Activated gamma-delta T cell (primary cell): ENCODE measurements around the gene PHLDA2.
A peak's percentile ranks its signal among the peaks of the same experiment; 100 is the strongest.
"Not testable (repeated sequence)": the region's sequence is repeated elsewhere in the genome, so short reads cannot be mapped to it uniquely, and the experiment has no call there.

Experiments used
- DNase-seq: peaks from one replicate; lab custom pipeline; 2025; lab: John Stamatoyannopoulos, UW

The PHLDA2 gene

DNA sequence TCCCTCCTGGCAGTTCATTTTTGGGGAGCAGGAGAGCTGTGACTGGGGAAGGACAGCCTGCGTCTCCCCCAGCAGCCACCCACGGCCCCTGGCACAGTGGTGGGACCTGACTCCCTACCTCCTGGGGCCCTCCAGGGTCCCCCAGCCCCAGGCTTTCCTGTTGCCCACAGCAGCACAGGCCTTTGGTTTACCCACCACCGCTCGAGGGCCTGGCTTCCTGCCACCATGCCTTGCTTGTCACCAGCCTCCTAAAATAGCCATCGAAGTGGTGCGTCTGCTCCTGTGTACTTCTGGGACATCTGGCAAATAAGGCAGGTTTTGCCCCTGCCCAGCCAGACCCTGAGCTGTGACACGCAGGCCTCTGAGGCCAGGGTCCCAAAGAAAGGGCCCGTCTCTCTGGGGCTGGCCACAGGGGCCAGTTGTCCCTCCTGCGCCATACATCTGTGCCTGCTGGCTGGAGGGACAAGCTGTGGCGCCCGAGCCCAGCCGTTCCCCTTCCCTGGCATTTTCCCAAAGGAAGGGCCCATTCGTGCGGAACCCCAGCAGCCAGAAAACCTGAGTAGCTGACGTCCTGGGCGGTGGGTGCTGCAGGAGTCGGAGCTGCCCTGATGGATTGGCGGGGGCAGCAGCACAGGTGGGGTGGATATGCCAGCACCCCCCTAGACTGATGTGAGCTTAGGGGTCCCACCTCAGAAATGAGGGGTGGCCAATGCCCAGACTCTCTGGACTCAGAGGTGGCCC lies 14.6 kb downstream of the PHLDA2 start:
- no peak for DNase-seq

GRCh38 chr11:2913776-2914175 lies 15.4 kb downstream of the PHLDA2 start:
- no peak for DNase-seq

GRCh38 chr11:2913019-2913431 lies 16.2 kb downstream of the PHLDA2 start:
- DNase-seq: no peak

DNA sequence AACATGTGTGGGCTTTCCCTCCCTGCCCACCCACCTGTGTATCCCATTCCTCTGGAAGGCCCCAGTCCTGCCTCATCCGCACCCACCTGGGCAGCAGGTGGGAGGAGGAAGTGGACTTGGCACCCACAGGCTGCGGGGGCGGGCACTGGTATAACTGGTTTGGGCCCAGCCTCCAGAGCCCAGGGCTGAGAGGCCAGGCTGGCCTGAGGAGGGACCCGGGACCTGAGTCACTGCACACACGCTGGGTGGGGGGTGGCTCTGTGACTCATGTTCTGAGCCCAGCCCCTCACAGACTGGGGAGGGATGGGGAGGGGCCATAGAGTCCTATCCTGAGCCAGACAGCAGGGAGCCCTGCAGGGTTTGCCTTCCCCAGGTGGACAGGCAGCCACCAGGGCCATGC lies 16.7 kb downstream of the PHLDA2 start:
- no peak for DNase-seq

DNA sequence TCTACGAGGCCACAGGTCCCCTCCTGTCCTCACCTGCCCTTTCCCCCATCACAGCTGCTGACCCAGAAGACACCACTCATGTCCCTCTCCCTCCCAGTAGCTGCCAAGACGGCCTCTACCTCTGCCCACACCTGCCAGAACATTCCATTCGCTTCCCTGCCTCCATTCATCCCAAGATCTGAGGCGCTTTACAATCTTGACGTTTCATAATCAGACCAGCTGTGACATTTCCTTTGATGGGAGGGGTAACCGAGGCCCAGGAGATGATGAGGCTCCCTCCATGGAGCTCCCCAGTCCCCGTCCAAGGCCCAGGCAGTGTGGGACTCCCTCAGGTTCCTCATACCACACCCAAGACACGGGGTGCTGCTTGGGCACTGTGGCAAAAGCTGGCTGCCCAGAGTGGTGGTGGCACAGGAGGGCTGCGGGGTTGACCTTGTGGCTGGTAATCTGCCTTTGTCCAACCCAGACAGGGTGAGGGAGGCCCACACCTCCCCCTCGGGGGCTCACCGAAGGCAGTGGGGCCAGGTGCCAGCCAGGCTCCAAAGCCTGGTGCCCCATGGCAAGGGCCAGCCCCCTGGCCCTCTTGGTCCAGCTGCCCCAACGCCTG lies 17.3 kb downstream of the PHLDA2 start:
- DNase-seq: no peak

DNA sequence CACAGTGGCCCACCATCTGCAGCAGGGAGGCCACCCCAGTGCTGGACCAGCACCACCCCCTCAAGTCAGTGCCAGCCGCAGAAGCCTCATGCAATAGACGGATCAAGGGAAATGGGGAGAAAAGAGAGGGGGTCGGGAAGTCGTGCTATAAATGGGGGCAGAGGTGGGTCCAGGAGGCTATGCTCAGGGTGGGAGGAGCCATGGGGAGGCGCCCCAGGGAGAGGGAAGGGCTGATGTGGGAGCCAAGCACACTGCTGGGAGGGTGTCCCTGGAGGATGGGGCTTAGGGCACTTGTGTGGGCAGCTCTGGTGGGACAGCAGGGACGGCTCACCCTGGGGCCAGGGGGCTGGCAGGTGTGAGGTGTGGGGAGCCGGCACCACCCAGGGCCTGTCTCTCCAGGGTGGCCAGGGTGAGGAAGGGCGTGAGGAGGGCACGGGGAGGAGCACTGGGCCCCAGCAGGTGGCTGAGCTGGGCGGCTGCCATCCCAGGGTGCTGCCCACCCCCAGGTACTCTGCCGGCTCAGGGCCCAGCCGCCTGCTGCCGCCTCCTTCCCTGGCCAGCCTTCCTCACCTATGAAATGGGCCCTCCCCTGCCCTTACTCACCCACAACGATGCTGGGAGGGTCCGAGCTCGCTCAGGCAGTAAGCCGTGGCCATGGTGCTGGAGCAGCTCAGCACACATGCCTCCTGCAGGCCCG lies 18.0 kb downstream of the PHLDA2 start:
- no peak for DNase-seq

- DNase-seq: no peak
Observed at GRCh38 chr11:2910401-2910955, 18.7 kb downstream of the PHLDA2 start.

- DNase-seq: no peak
Observed at GRCh38 chr11:2909133-2909902, 19.9 kb downstream of the PHLDA2 start.

DNA sequence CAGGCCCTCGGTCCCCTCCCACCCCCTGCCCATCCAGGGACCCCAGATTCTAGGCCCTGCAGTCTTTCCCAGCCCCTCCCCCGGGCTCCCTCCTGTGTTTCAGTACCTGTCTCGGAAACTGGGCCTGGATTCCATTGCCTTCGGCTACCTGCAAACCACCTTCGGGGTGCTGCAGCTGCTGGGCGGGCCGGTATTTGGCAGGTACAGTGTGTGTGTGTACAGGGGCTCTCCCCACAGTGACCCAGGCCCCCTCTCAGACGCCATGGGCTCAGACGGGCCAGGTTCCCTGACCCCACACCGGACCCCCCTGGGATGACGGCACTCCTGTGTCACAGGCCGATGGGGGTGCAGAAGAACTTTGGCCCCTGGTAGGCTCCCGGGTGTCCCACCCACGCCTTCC lies 21.1 kb downstream of the PHLDA2 start:
- DNase-seq: no peak

DNA sequence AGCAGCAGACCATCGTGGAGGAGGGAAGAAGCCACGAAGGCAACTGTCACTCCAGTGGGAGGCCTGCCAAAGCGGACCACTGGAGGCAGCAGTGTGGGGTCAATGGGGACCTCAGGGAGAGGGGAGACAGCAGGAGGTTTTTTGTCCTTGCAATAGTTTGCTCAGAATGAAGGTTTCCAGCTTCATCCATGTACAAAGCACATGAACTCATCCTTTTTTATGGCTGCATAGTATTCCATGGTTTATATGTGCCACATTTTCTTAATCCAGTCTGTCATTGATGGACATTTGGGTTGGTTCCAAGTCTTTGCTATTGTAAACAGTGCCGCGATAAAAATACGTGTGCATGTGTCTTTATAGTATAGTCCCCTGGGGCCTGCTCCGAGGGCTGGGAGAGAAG lies 23.9 kb downstream of the PHLDA2 start:
- not testable (repeated sequence) for DNase-seq

DNA sequence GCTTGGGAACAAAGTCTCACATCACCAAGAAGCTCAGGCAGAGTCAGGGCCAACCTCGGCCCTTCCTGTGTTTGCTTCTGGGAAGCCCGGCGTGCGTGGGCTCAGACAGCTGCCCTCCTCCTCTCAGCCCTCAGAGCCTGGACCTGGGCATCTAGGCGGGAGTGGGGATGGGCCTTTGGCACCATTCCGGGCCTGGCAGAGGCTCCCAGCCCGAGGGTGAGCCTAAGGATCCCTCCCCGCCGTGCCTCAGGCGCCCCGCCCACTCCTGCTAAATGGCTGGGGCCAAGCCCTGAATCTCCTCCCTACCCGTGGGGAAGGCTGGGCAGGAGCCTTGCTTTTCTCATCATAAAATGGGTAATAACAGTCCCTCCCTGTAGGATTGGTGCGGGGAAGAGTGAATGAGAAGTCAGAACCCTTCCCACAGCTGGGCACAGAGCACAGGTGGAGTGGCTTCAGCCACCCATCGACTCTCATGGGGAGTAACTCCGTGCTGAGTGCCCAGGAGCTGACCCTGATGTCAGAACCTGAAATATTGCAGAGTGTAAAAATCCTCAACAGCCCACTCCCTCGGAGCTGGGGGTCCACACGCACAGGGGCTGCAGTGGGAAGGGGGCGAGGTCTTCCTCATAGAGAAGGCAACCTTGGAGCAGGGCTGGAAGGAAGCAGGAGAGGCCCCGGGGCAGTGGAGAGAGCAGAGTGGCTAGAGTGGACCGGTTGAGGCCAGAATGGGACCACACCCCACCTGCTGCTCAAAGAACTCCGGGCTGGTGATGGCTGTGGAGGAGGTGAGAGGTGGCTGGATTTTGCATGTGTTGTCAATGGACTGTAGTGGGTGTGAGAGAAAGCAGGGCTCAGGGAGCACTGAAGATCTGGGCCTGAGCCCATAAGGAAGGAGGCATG lies 24.8 kb downstream of the PHLDA2 start:
- DNase-seq: no peak

GRCh38 chr11:2903672-2904011 lies 25.6 kb downstream of the PHLDA2 start:
- no peak for DNase-seq

DNA sequence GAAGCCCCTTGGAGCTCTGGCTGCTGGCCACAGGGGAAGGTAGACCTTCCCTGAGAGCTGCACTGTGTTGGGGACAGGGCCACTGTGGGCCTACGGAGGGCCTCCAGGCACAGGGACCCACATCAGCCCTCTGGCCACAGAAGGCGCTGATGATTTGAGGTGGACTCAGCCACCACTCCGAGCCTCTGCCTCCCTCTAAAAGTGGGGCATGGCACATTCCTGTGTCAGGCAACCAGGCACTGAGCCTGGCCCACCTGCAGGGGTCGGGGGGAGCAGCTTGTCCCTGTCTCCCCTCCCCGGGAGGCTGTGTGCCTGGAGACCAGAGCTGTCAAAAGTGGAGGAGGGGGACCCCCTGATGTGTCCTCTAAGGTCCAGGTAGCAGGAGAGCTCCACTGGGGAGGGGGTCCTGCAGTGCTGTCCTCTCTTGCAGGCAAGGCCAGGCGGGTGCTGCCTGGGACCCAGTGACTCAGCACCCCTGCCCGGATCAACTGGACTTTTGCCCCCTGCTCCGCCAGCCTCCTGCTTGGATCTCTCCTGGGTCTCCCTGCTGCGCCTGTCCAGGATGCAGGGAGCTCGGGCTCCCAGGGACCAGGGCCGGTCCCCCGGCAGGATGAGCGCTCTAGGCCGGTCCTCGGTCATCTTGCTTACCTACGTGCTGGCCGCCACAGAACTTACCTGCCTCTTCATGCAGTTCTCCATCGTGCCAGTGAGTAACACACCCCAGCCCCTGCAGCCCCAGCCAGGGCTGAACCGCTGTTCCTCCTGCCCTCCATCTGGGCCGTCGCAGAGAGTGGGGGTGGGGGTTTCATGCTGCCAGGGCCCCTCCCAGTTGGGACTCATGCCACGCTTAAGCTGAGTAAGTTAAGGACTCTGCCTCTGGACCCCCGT lies 26.2 kb downstream of the PHLDA2 start:
- DNase-seq: no peak

GRCh38 chr11:2901854-2902783 lies 27.1 kb downstream of the PHLDA2 start:
- peak; percentile 76 for DNase-seq

- DNase-seq: no peak
Observed at GRCh38 chr11:2901196-2901796, 27.9 kb downstream of the PHLDA2 start.

DNA sequence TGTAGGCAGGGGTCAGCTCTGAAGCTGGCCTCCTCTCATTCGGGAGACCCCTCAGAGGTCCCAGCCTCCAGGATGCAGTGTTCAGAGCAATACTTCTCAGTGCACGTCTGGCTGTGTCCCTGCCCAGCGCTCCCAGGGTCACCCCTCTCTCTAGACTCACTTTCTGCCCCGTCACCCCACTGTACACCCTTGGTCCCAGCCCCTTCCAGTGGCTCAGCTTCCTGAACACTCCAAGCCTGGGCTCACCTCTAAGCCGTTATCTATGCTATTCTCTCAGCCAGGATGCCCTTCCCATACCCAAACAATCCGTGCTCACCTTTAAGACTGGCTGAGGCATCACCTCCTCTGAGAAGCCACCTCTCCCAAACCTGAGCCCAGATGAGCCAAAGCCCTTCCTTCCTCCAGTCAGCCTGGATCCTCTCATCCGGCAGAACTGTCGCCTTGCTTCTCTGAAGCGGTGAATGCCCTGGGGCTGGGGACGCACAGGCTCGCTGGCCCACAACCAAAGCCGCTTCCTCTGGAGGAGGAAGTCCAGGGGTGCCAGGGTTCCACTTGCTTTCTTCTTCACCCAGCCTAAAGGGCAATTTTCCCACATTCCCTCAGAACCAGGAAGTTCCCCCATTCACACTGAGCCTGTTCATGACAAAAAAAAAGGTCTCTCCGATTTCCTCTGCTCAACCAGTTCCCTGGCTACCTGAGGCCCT lies 30.0 kb downstream of the PHLDA2 start:
- no peak for DNase-seq

GRCh38 chr11:2898366-2899079 lies 30.7 kb downstream of the PHLDA2 start:
- DNase-seq: no peak
